Stomach (tissue), 4 donors: Measurements from ENCODE around the gene ASTN2.

Source experiments
- POLR2AphosphoS5 ChIP-seq, 3 donors: sonication (generic); formaldehyde crosslinking; IDR thresholded peaks; one replicate each; pipeline ENCODE4 v1.6.1; 2016; ENCODE audit warnings: antibody characterized with exemption in 3 of 3
- TF ChIP-seq, protein P1 (sequence below), 7 experiments: fragments of 450-650 bp in 4 of 7; fragments of 200-600 bp in 3 of 7; sonication (generic) in 3 of 7; IDR thresholded peaks; one replicate each; pipeline ENCODE4 v1.5.1; 2016 to 2019; ENCODE audit warnings: antibody characterized with exemption in 7 of 7, control low read depth in 2 of 7, mild to moderate bottlenecking in 1 of 7

DNA sequence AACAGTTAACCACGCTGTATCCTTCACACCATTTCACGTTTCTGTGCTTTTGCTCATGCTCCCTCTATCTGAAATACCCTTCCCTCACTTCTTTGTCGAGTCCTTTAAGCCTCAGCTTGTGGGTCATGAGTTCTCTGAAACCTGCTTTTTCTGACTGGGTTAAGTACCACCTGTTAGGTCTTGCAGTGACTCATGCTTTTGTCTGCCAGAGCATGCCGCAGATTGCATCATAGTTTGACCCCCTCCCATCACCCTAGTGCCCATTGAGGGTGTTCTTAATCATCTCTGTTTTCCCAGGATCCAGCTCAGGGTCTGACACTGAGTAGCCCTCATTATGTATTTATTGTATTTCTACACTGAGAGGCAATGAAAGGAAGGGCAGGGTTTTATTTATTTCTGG lies 190.2 kb downstream of the ASTN2 start:
- TF ChIP-seq POLR2AphosphoS5 (IDR thresholded peaks at IDR 0.05) = no peak
- TF ChIP-seq, protein P1, sequence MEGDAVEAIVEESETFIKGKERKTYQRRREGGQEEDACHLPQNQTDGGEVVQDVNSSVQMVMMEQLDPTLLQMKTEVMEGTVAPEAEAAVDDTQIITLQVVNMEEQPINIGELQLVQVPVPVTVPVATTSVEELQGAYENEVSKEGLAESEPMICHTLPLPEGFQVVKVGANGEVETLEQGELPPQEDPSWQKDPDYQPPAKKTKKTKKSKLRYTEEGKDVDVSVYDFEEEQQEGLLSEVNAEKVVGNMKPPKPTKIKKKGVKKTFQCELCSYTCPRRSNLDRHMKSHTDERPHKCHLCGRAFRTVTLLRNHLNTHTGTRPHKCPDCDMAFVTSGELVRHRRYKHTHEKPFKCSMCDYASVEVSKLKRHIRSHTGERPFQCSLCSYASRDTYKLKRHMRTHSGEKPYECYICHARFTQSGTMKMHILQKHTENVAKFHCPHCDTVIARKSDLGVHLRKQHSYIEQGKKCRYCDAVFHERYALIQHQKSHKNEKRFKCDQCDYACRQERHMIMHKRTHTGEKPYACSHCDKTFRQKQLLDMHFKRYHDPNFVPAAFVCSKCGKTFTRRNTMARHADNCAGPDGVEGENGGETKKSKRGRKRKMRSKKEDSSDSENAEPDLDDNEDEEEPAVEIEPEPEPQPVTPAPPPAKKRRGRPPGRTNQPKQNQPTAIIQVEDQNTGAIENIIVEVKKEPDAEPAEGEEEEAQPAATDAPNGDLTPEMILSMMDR (IDR thresholded peaks at IDR 0.05) = no peak
